Measurements from ENCODE around the gene TAT.
"Not testable (repeated sequence)": the region's sequence is repeated elsewhere in the genome, so short reads cannot be mapped to it uniquely, and the experiment has no call there.

Gene TAT

DNA sequence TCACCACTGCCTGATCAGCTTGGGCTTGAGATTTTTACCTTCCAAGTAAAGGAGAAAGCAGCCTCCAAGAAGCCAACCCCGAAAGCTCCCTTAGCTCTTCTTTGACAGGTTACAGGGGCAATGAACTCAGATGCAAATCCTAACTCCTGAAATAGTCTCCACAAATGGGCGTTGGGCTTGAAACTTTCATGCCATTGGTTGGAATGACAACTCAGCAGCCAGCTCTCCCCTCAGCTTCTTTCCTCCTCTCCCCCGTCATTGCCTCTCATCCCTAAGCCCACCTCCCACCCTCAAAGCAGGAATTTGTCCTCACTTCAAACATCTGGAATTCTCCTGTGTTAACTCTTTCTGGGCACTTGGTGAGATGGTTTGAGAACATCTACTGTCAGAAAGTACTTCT lies at the start of gene TAT:
Gene TAT, minus strand, starts transcription at position 122 of the 400 bp plus-strand sequence. CDS start 677 bp downstream, outside the sequence.
- DNase-seq: no peak

DNA sequence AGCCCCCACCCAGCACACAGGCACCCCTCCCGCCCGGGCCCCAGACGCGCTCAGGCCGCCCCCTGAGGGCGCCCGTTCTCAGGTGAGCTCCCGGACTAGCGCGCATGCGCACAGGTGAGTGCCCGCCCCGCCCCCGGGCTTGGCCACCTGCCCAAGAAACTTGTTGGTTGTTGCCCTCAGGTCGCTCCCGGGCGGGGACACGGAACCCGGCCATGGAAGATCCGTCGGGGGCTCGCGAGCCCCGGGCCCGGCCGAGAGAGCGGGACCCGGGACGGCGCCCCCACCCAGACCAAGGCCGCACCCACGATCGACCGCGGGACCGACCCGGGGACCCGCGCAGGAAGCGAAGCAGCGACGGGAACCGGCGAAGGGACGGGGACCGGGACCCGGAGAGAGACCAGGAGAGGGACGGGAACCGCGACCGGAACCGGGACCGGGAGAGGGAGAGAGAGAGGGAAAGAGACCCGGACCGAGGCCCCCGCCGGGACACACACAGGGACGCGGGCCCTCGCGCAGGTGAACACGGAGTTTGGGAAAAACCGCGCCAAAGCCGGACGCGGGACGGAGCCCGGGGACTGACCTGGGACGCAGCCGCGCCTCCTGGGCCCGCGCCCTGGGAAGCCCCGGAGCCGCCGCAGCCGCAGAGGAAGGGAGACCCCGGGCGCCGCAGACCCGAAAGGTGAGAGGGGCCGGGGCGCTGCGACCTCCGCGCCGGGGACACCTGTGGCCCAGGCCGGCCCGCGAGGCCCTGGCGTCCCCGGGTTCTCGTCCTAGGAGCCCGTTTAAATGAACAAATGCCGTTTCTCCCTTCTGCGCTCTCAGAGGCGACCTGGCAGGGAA lies 49.3 kb upstream of the TAT start, which contains the start of gene MARVELD3:
Gene MARVELD3, plus strand, starts transcription at position 167 of the 840 bp plus-strand sequence. Its CDS starts 46 bp downstream, at position 213.
- DNase-seq: no peak

DNA sequence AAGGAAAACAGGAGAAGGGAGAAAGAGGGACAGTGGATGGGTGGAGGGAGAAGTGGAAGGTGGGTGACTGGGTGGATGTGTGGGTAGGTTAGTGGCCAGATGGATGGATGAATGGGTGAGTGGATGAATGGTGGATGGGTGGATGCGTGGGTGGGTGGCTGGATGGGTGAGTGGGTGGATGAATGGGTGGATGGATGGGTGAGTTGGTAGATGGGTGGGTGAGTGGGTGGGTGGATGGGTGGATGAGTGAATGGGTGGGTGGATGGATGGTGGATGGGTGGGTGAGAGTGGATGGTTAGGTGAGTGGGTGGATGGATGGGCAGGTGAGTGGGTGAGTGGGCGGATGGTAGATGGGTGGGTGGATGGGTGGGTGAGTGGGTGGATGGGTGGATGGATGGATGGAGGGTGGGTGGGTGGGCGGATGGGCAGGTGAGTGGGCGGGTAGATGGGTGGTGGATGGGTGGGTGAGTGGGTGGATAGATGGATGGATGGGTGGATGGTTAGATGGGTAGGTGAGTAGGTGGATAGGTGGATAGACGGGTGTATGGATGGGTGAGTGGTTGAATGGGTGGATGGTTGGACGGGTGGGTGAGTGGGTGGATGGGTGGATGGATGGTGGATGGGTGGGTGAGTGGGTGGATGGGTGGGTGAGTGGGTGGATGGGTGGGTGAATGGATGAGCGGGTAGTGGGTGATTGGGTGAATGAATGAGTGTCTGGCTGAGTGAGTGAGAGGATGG lies 48.4 kb upstream of the TAT start:
- no peak for DNase-seq

DNA sequence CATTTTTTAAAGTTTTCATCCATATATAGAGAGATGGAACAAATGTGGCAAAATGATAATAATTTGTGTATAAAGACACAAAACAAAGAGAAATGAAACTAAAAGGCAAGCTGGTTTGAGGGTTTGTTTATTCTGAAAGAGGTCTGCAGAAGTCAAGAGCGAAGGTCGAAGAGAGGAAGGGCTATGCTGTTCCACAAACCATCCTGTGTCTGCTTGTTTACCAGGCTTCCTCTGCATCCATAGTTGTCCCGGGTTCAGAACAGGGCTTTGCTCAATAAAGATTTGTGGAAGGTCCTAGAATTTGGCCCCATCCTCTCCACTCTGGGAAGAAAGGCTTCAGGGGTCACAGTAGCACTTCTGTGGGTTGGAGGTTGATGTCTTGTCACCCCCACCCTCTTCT lies 46.7 kb upstream of the TAT start:
- DNase-seq: no peak

DNA sequence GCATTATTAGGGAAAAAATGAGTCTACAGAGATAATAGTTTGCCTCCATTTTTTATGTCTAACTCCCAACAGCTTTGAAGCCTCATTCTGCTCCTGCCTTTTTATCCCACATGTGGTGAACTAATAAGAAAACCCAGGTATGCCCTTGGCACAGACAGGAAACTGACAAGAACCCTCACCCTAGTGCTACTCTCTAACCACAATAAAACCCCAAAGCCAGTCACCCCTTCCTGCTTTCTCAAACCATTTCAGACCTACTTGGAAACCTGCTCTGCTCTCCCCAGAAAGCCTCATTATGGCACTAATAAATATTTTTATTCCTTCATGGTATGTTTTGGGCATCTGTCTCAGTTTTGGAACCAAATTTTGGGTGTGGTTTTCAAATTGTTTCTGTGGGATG lies 45.2 kb upstream of the TAT start:
- no peak for DNase-seq

DNA sequence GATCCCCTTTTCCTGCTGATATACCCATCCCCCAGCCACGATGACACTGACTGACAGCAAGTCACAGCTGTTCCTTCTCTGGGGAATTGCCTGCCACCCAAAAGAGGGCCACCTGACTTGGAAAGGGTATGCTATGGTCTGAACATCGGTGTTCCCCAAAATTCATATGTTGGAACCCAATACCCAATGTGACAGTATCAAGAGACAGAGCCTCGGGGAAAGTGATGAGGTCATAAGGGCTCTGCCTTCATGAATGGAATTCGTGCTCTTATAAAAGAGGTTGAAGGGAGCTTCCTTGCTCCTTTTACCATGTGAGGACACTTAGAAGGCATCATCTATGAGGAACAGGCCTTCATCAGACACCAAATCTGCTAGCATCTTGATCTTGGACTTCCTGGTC lies 41.5 kb upstream of the TAT start:
- no peak for DNase-seq

DNA sequence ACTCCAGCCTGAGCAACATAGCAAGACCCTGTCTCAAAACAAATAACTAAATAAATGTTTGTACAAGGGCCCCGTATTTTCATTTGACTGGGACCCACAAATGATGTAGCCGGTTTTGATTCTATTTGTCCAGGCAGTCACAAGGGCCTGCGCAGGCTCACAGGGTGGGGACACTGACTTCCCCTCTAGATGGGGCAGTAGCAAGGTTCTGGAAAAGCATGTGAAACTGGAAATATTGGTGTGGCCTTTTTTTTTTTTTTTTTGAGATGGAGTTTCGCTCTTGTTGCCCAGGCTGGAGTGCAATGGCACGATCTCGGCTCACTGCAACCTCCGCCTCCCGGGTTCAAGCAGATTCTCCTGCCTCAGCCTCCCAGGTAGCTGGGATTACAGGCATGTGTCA lies 38.1 kb upstream of the TAT start:
- not testable (repeated sequence) for DNase-seq

DNA sequence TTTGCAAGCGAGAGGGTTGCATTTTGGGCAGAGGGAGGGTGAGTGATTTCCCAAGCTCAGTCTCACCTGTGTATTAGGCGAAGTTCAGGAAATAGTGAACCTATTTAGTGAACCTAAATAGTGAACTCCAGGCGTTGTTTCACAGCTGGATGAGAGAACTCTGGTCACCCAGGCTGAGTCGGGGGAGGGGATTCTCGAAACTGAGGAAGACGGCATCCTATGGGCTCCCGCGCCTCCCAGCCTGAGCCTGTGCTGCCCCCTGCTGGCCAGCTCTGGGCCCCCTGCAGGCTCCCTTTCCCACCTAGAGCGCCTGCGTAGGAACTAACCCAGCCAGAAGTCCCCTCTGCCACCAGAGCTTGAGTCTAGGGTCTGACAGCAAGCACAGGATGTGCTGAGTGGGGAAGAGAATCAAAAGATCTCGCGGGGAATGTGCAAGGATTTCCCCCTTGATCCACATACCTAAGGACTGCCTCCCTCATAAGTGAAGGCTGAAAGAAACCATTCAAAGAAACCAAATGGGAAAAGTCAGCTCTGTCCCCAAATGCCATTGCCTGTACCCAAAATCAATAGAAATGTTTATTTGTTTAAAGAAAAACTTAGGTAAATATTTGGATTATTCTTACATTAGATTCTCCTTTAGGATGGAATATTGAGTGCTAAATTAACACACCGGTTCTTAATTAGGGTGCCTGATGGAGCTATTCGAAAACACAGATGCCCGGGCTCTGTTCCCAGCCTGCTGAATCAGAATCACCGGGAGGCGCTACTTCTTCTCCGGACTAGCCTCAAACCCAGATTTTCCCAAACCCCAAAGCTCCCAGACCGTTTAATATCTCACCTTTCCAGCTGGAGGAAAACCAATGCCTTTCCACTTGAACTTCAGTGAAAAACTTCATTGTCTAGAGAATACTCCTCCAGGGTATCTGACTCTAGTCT lies 34.3 kb upstream of the TAT start:
- peak in 11 of 14 donors; percentile 4 to 76 (median 27) for DNase-seq

DNA sequence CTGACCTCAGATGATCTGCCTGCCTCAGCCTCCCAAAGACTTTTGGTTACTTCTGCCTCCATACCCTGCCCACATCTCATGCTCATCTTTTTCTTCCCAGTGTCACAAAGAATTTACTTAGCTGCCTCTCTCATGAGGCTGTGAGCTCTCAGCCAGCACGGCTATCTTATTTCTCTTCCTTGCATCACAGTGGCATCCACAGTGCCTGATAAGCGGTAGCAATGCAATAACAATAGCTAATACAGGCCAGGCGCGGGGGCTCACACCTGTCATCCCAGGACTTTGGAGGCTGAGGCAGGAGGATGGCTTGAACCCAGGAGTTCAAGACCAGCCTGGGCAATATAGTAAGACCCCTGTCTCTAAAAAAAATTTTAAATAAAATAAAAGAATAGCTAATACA lies 33.6 kb upstream of the TAT start:
- no peak for DNase-seq

DNA sequence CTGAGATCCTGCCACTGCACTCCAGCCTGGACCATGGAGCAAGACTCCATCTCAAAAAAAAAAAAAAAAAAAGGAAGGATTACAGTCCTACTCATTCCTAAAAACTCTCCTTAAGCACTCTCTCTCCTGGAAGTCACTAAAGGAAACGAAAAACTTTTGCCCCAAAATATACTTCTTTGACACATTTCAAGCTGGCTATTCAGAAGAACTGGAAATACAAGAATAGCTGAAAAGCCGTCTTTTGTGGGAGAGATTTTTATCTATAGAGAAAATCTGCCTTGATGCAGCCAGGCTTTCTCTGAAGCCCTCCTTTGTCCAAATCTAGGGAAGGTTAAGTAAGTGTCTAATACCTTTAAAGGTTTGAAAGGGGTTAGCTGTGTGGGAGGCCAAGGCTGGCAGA lies 32.2 kb upstream of the TAT start:
- DNase-seq: no peak

DNA sequence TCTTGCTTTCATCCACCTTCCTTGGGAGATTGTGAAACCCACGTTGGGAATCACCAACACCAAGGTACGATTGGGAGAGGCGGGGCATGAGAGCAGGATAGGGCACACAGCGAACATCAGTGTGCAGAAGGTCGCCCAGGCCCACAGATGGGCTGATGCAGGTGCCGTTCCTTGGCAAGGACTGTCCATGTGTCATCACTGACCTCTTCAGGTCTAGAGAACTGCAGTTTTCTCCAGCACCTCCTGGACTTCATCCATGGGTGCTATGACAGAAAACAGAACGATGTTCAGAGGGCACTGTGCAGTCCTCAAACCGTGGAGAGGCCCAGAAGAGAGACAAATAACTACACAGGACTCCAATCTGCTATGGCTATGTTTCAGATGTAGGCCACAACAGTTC lies 23.9 kb upstream of the TAT start:
- DNase-seq: peak in 1 of 14 donors; percentile 0

DNA sequence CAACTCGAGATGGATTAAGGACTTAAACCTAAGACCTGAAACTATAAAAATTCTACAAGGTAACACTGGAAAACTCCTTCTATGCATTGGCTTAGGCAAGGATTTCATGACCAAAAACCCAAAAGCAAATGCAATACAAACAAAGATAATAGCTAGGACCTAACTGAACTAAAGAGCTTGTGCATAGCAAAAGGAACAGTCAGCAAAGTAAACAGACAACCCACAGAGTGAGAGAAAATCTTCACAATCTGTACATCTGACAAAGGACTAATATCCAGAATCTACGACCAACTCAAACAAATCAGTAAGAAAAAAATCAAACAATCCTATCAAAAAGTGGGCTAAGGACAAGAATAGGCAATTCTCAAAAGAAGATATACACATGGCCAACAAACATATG lies 21.5 kb upstream of the TAT start:
- DNase-seq: not testable (repeated sequence)

DNA sequence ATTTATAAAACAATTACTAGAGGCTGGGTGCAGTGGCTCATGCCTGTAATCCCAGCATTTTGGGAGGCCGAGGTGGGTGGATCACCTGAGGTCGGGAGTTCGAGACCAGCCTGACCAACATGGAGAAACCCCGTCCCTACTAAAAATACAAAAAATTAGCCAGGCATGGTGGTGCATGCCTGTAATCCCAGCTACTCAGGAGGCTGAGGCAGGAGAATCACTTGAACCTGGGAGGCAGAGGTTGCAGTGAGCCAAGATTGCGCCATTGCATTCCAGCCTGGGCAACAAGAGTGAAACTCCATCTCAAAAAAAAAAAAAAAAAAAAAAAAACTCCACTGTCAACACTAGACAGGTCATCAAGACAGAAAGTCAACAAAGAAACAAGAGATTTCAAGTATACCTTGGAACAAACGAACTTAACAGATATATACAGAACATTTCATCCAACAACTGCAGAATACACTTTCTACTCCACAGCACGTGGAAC lies 18.5 kb upstream of the TAT start:
- DNase-seq: not testable (repeated sequence)

DNA sequence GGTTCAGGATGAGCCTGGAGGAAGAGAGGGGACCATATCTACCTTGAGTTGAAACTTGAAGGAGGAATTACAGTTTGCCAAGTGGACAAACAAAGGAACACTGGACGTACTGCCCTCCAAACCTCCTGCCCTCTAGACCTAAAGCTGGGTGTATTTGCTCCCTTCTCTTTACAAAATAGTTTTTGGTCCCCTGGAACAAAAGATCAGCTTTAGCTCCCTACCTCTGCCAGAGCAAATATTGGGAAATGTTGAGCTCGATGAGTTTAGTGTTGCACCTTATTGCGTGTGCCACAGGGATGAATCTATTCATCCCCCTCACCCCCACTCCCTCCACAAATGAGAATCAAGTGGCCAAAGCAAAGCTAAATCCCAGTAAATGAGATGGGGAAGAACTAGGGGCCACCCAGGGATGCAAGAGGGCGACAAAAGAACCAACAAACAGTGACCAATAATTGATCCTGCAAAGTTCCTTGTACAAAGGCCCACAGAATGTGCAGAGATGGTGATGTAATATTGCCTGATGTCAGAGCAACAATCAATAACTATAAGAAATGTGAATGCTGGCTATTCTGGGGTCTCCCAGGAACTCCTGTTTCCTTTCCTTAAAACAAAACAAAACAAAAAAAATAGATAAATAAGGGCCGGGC lies 17.2 kb upstream of the TAT start:
- DNase-seq: no peak

DNA sequence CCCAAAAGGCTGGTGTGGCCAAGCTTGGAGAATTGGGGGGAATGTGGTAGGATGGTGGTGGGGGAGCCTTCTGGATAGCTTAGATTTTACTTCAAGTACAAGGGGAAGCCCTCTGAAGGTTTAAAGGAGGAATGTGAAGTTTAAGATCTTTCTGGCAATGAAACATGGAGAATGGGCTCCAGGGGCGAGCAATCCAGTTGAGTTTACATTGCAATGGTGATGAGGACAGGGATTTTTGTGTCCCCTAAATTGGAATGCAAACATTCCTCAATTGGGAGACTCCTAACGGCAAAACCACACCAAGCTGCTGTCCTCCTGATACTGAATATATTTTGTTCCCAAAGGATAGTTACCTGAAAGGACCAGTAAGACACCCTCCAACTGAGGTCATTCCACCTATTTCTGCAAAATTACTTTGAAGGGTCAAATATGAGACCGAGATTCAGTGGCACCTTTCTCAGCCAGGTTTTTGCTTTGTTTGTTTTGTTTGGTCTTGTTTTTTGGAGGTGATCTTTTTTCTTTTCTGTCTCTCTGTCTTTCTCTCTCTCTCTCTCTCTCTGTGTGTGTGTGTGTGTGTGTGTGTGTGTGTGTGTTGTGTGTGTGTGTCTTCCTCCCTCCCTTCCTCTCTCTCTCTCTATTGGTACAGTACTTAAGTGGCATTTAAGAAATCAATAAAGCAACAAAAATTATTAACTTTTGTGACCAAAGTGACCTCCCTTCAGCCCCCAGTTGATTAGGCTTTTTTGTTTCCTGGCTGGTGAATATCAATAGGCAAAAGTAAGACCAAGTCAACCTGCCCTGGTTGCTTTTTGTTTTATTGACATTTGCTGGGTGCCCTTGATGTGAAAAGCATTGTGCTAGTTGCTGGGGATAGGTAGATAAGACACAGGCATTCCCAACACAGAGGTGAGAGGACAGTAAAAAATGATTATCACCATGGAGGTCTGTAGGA lies 16.4 kb upstream of the TAT start:
- no peak for DNase-seq

DNA sequence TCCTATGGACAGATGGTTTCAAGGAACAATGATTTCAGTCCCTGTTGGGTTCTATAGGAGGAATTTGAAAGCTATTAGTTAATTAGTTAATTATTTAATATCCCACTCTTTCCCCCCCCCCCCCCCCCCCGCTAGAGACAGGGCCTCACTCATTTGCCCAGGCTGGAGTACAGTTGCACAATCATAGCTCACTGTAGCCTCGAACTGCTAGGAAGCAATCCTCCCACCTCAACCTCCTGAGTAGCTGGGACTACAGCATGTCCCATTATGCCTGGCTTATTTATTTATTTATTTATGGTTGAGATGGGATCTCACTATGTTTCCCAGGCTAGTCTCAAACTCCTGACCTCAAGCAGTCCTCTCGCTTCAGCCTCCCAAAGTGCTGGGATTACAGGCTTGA lies 15.0 kb upstream of the TAT start:
- no peak for DNase-seq

DNA sequence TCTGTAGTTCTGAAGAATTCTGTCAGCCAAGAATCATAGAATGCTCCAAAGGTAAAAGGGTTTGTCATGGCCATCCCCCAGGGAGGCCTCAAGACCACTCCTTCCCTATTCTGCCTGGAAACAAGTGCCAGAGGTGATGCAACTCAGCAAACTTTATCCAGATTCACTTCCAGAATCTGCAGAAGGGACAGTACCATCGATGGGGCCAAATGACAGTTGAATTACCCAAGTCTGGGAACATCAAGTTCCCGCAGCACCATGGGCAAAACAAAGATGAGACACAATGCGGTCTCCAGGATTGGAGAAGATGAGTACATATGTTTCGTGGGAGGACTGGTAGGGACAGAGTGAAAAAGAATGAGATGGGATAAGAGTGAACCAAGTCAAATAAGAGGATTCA lies 13.7 kb upstream of the TAT start:
- DNase-seq: no peak

DNA sequence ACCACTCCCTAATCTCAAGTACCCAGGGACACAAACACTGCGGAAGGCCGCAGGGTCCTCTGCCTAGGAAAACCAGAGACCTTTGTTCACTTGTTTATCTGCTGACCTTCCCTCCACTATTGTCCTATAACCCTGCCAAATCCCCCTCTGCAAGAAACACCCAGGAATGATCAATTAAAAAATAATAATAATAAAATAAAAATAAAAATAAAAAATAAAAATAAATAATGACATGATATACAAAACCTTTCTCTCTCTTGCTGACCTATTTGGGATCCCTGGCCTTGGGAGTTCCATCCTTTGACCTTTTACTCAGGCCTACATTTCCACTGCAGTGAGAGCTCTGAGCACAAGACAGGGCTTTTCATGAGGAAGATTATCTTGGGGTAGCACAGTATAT lies 13.2 kb upstream of the TAT start:
- DNase-seq: not testable (repeated sequence)

DNA sequence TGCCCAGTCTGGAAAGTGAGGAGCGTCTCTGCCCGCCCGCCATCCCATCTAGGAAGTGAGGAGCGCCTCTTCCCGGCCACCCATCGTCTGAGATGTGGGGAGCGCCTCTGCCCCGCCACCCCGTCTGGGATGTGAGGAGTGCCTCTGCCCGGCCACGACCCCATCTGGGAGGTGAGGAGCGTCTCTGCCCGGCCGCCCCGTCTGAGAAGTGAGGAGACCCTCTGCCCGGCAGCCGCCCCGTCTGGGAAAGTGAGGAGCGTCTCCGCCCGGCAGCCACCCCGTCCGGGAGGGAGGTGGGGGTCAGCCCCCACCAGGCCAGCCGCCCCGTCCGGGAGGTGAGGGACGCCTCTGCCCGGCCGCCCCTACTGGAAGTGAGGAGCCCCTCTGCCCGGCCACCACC lies 12.4 kb upstream of the TAT start:
- DNase-seq: not testable (repeated sequence)

DNA sequence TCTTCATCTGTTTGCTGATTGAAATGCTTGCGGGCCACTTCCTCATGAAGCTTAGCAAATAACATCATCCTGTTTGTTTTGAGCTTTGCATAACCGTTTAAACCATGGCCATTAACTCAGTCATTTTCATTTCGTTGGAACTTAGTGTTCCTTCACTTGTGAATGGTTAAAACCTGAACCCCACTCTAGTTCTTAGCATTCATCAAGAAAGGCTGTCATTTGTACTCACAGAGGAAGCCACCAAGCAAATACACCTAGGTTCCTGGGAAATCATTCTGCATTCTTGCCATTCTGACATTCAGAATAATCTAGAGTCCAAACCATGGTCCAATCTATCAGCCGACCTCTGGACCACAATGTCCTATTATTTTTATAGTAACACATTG lies 8.4 kb upstream of the TAT start:
- DNase-seq: no peak
